K562 (cell line): ENCODE data around the gene PPP2R1A. TPM values are rescaled to one million over a fixed set of nuclear protein-coding genes. Genes with fewer than 3 reads are reported as not detected.

Source experiments
- ATAC-seq: fragments of 200-7000 bp; cut with Tn5 transposase; 3 replicates; pipeline ENCODE4 v1.9.1; 2020; ENCODE audit warnings: moderate library complexity
- BruUV-seq: library from RNA; stranded (reverse); fragments of 400-500 nt; replicated peaks from 2 replicates; lab custom pipeline; 2021; lab: Mats Ljungman, UMichigan
- CTCF ChIA-PET: fragments of 300-600 bp; formaldehyde crosslinking; extraction: SDS; loops from one replicate; lab custom pipeline; 2021; ENCODE audit warnings: low intra/inter-chr PET ratio; lab: Yijun Ruan, JAX
- POLR2A ChIA-PET: fragments of 300-600, 350-650 bp; sonication (Branson Sonifier 250); formaldehyde crosslinking; extraction: SDS; loops from one replicate; lab custom pipeline; 2021; ENCODE audit warnings: antibody characterized with exemption, inconsistent platforms; lab: Yijun Ruan, JAX
- DNase-seq, 4 experiments: peaks; one replicate each; pipeline versions ENCODE4 v3.0.0 to v3.0.0-alpha.2; 2011 to 2018; ENCODE audit warnings: low spot score in 3 of 4, mixed read lengths in 3 of 4; ENCODE audit errors: extremely low read depth in 1 of 4
- FAIRE-seq: peaks from 2 replicates; lab custom pipeline; 2011; peaks lifted over from hg19 to GRCh38; lab: Jason Lieb, UNC
- H2AFZ ChIP-seq: 2 replicates; pipeline ENCODE4 v1.6.0; 2011; ENCODE audit warnings: low read depth, low read length, control low read depth, inconsistent platforms
- H3K27ac ChIP-seq: fragments of 200-600 bp; 3 replicates; pipeline ENCODE4 v1.8.0; 2011; ENCODE audit warnings: low read depth, mild to moderate bottlenecking, control low read depth, inconsistent platforms, low read length, moderate library complexity, mixed read lengths; ENCODE audit errors: extremely low read depth
- H3K27me3 ChIP-seq, 2 experiments: fragments of 300-600 bp in 1 of 2; 2 replicates in 1 of 2; 3 replicates in 1 of 2; pipeline versions ENCODE4 v1.6.0 to v1.8.0; 2011; ENCODE audit warnings: inconsistent platforms in 2 of 2, low read length in 2 of 2, mild to moderate bottlenecking in 1 of 2, mixed read lengths in 1 of 2, moderate library complexity in 1 of 2; ENCODE audit not compliant: control insufficient read depth in 2 of 2, insufficient read depth in 2 of 2
- H3K36me3 ChIP-seq: fragments of 300-600 bp; 3 replicates; pipeline ENCODE4 v1.8.0; 2011; ENCODE audit warnings: mild to moderate bottlenecking, low read length, inconsistent platforms; ENCODE audit not compliant: control insufficient read depth, insufficient read depth
- H3K4me1 ChIP-seq, 2 experiments: fragments of 200-600 bp in 1 of 2; replicated peaks in 1 of 2; 2 replicates in 1 of 2; 3 replicates in 1 of 2; pipeline versions ENCODE4 v1.5.1 to v1.8.0; 2011; ENCODE audit warnings: inconsistent platforms in 2 of 2, low read length in 2 of 2, mild to moderate bottlenecking in 1 of 2, mixed read lengths in 1 of 2, moderate library complexity in 1 of 2; ENCODE audit not compliant: control insufficient read depth in 2 of 2, insufficient read depth in 2 of 2
- H3K4me2 ChIP-seq: 2 replicates; pipeline ENCODE4 v1.6.1; 2011; ENCODE audit warnings: low read length, control low read depth, inconsistent platforms, mixed read lengths; ENCODE audit not compliant: insufficient read depth
- H3K4me3 ChIP-seq: fragments of 200-600 bp; sonication (generic), shearing (Covaris generic); 2 replicates; pipeline ENCODE4 v1.5.1; 2016; ENCODE audit warnings: control low read depth, inconsistent platforms
- H3K79me2 ChIP-seq: fragments of 200-600 bp; 3 replicates; pipeline ENCODE4 v1.8.0; 2011; ENCODE audit warnings: low read length, inconsistent platforms; ENCODE audit not compliant: control insufficient read depth, insufficient read depth
- H3K9ac ChIP-seq, 2 experiments: 2 replicates each; pipeline versions ENCODE4 v1.6.0 to v1.6.1; 2011; ENCODE audit warnings: low read depth in 2 of 2, low read length in 2 of 2, control low read depth in 1 of 2, inconsistent platforms in 1 of 2, mild to moderate bottlenecking in 1 of 2, mixed read lengths in 1 of 2; ENCODE audit not compliant: insufficient read depth in 1 of 2
- H3K9me1 ChIP-seq: one replicate; pipeline ENCODE4 v1.6.0; 2011; ENCODE audit warnings: inconsistent platforms, mild to moderate bottlenecking, low read length, moderate library complexity; ENCODE audit not compliant: control insufficient read depth, insufficient read depth
- H3K9me3 ChIP-seq: replicated peaks from 2 replicates; pipeline ENCODE4 v1.5.1; 2011; ENCODE audit warnings: low read depth, low read length, inconsistent platforms; ENCODE audit not compliant: control insufficient read depth, insufficient read depth
- H4K20me1 ChIP-seq: replicated peaks from 2 replicates; pipeline ENCODE4 v1.6.1; 2011; ENCODE audit warnings: low read length, inconsistent platforms, mixed read lengths; ENCODE audit not compliant: control insufficient read depth, insufficient read depth
- DPF2 ChIP-seq: fragments of 450-650 bp; IDR thresholded peaks from 2 replicates; pipeline ENCODE4 v1.6.1; 2016
- HLTF ChIP-seq: fragments of 450-650 bp; IDR thresholded peaks from 2 replicates; pipeline ENCODE4 v1.6.1; 2016
- HOXB6 ChIP-seq: fragments of 250-450 bp; sonication (Bioruptor Pico); IDR thresholded peaks from 2 replicates; pipeline ENCODE4 v1.5.1; 2022; ENCODE audit warnings: mild to moderate bottlenecking, borderline replicate concordance
- NCOA2 ChIP-seq, 2 experiments: fragments of 450-650 bp; IDR thresholded peaks; 2 replicates each; pipeline ENCODE4 v1.6.1; 2018; ENCODE audit warnings: mild to moderate bottlenecking in 2 of 2, moderate library complexity in 1 of 2; ENCODE audit not compliant: partially characterized antibody in 2 of 2
- NCOA4 ChIP-seq: fragments of 450-650 bp; IDR thresholded peaks from 2 replicates; pipeline ENCODE4 v1.6.1; 2018; ENCODE audit warnings: mild to moderate bottlenecking; ENCODE audit not compliant: partially characterized antibody
- NRF1 ChIP-seq, 2 experiments: fragments of 450-650 bp; IDR thresholded peaks in 1 of 2; conservative IDR thresholded peaks in 1 of 2; 2 replicates each; pipeline ENCODE4 v1.6.1; 2014; ENCODE audit warnings: mild to moderate bottlenecking in 2 of 2
- PPARD ChIP-seq: fragments of 250-450 bp; sonication (Bioruptor Pico); IDR thresholded peaks from 2 replicates; pipeline ENCODE4 v1.8.0; 2022; ENCODE audit warnings: inconsistent platforms, mild to moderate bottlenecking, moderate library complexity
- TEAD1 ChIP-seq, 2 experiments: fragments of 450-650 bp in 1 of 2; sonication (generic) in 1 of 2; formaldehyde crosslinking; IDR thresholded peaks; 2 replicates each; pipeline versions ENCODE4 v1.4.0 to v1.8.0; 2020 to 2022; ENCODE audit warnings: mild to moderate bottlenecking in 2 of 2, missing genetic modification reagents in 1 of 2
- ZNF224 ChIP-seq: sonication (generic); formaldehyde crosslinking; IDR thresholded peaks from 2 replicates; pipeline ENCODE4 v1.8.0; 2022; ENCODE audit warnings: mild to moderate bottlenecking, missing genetic modification reagents
- ZNF316 ChIP-seq: fragments of 450-650 bp; IDR thresholded peaks from 2 replicates; pipeline ENCODE4 v1.6.1; 2016
- WGBS: fragments of 100-300 bp; shearing (Covaris generic); methylation state at CpG from one replicate; pipeline ENCODE4 v1.1.6; 2016; ENCODE audit warnings: low coverage, mixed read lengths; ENCODE audit not compliant: insufficient coverage; ENCODE audit errors: missing lambda C conversion rate; 5-methylcytosine and 5-hydroxymethylcytosine counted together
- in situ Hi-C: fragments of 300-500 bp; cut with MboI; formaldehyde crosslinking; loops from 4 replicates; pipeline ENCODE4 v1.15.0; 2018; ENCODE audit warnings: inconsistent platforms, mixed read lengths
- intact Hi-C: fragments of 100-400 bp; cut with micrococcal nuclease; formaldehyde crosslinking; loops from 2 replicates; pipeline ENCODE4 v1.14.2; 2022
- polyA plus RNA-seq, 8 experiments: library from polyadenylated mRNA; depleted of rRNA in 4 of 8; stranded (reverse) in 5 of 8; unstranded in 3 of 8; fragments of >200 nt; fragmentation: Nextera tagmentation in 2 of 8; fragmentation: Illumina TruSeq in 1 of 8; extraction: Ambion mirVana in 2 of 8; extraction: Trizol in 1 of 8; gene quantifications; 2 replicates each; pipeline versions ENCODE4 v1.2.1 to v1.2.3, GENCODE V29; 2011 to 2014; ENCODE audit warnings: inconsistent platforms in 1 of 8, missing spikeins in 1 of 8
- total RNA-seq, 7 experiments: library from RNA; depleted of rRNA in 6 of 7; stranded (reverse); fragments of >200 nt in 6 of 7; fragmentation: Illumina TruSeq in 2 of 7; extraction: Trizol in 2 of 7; gene quantifications; 2 replicates each; pipeline versions ENCODE4 v1.2.1 to v1.2.3, GENCODE V29; 2011 to 2021; ENCODE audit warnings: low replicate concordance in 1 of 7
- TF ChIP-seq, protein P1 (sequence below): sonication (generic); formaldehyde crosslinking; IDR thresholded peaks from 2 replicates; pipeline ENCODE4 v1.9.0; 2022; ENCODE audit warnings: mild to moderate bottlenecking, missing genetic modification reagents
- TF ChIP-seq, protein P2 (sequence below): fragments of 250-450 bp; sonication (Bioruptor Pico); IDR thresholded peaks from 2 replicates; pipeline ENCODE4 v1.5.1; 2021; ENCODE audit warnings: mild to moderate bottlenecking

PPP2R1A gene
- total and polyA plus RNA-seq, 9 of the 15 experiments (the other 6 are each of a cell fraction or from before 2014, with no cell fraction given) = 10.1 to 211 (median 70.1) TPM

DNA sequence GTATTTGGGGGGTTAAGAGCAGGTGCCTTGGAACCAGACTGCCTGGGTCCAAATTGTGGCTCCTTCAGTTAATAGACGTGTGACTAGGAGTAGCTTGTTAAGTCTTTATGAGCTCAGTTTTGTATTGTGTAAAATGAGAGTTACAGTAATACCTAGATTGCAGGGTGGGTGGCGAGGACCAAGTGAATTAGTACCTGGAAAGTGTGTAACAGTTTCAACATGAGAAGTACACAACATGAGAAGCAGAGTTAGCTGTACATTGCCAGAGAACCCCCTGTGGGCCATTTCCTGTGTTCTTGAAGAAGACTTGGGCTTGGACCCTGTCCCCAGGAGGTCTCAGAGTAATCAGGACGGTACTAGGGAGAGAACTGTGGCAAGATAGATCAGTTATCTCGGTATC is 36.8 kb downstream of the PPP2R1A start:
- Histone ChIP-seq H3K9ac (no peak overlapping the region), H3K9me1 (no peaks in the 10 kb centered on the region), H3K36me3 (peaks cover 66% of the 10 kb centered on the region), H3K27ac (no peak overlapping the region), H2AFZ (no peak overlapping the region), H3K79me2 (no peaks in the 10 kb centered on the region), H3K27me3 (no peaks in the 10 kb centered on the region), H3K4me1 (no peaks in the 10 kb centered on the region), H3K4me2 (no peak overlapping the region), H4K20me1 (no peaks in the 10 kb centered on the region), H3K9me3 (no peaks in the 10 kb centered on the region), H3K4me3 (no peak overlapping the region)
- POLR2A ChIA-PET = interaction anchor here (1.0 kb wide), 1 partner anchor 9 kb away, joined by 3 read pairs; no protein-coding TSS in a partner anchor
- no TSS peak for BruUV-seq
- intact Hi-C loops = no loop called here
- DNase-seq (no peak), ATAC-seq (no peak), FAIRE-seq (no peak)
- TF ChIP-seq HOXB6 (CRISPR knock-in tag) = no peak
- CTCF ChIA-PET = no interaction called here
- in situ Hi-C loops = no loop called here
- WGBS = 93% methylated on average over 4 of the region's 4 CpGs

DNA sequence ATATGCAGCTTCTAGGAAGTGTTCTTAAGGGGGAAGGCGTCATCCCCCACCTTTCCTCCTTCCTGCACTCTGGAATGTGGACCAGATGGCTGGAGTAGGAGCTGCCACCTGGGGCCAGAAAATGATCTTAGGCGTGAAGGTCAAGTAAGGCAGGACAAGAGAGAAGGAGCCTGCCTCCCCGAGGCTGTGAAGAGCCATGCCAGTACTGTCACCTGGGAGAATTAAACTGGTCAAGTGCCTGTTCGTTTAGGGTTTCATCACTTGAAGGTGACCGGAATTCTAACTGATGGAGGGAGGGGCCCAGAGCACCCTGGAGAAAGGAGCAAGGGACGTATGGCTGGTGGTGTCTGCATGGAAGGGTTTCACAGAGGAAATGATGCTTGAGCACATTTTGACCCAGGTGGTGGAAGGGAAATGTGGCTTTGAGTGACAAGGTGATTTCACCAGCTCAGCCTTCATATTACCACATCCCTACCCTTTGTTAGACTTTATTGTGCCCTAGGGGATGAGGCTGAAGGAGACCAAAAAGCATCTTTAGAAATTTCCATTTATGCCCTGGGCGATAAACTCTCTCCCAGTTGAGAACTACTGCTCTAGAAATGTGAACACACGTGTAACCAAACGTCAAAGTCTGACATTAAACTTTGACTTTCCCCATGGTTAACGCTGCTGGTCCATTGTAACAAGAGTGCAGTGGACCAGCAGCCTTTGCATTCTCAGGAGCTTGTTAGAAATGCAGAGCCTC is 37.5 kb downstream of the PPP2R1A start:
- in situ Hi-C loops = no loop called here
- ATAC-seq (no peak), FAIRE-seq (no peak)
- no peak for TF ChIP-seq NCOA4
- TF ChIP-seq, protein P1, sequence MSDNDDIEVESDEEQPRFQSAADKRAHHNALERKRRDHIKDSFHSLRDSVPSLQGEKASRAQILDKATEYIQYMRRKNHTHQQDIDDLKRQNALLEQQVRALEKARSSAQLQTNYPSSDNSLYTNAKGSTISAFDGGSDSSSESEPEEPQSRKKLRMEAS (CRISPR knock-in tag) = no peak
- TF ChIP-seq ZNF316 = no peak
- no peak for TF ChIP-seq NCOA2 (IDR thresholded peaks at IDR 0.05; ENCODE audit: partially characterized antibody in 2 of 2)
- TF ChIP-seq, protein P2, sequence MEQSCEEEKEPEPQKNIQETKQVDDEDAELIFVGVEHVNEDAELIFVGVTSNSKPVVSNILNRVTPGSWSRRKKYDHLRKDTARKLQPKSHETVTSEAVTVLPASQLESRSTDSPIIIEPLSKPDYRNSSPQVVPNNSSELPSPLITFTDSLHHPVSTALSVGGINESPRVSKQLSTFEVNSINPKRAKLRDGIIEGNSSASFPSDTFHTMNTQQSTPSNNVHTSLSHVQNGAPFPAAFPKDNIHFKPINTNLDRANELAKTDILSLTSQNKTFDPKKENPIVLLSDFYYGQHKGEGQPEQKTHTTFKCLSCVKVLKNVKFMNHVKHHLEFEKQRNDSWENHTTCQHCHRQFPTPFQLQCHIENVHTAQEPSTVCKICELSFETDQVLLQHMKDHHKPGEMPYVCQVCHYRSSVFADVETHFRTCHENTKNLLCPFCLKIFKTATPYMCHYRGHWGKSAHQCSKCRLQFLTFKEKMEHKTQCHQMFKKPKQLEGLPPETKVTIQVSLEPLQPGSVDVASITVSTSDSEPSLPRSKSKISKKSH (CRISPR knock-in tag) = no peak
- no peak for TF ChIP-seq TEAD1 (CRISPR knock-in tag; IDR thresholded peaks at IDR 0.05)
- TF ChIP-seq DPF2 = no peak
- TF ChIP-seq ZNF224 (CRISPR knock-in tag) = no peak
- no peak for TF ChIP-seq NRF1 (conservative IDR thresholded peaks at IDR 0.05 in 1 of 2, IDR thresholded peaks at IDR 0.05 in 1 of 2)
- no peak for TF ChIP-seq PPARD (CRISPR knock-in tag)
- TF ChIP-seq HLTF = no peak

More for the DNA sequence above, 37.5 kb downstream of the PPP2R1A start:
- no TSS peak for BruUV-seq
- DNase-seq = no peak
- Histone ChIP-seq H4K20me1 (no peaks in the 10 kb centered on the region), H3K4me3 (no peak overlapping the region), H3K9me1 (no peaks in the 10 kb centered on the region), H3K9ac (no peak overlapping the region), H3K4me1 (no peaks in the 10 kb centered on the region), H3K27me3 (no peaks in the 10 kb centered on the region), H2AFZ (no peak overlapping the region), H3K79me2 (no peaks in the 10 kb centered on the region), H3K4me2 (no peak overlapping the region), H3K27ac (no peak overlapping the region), H3K9me3 (no peaks in the 10 kb centered on the region), H3K36me3 (peaks cover 59% of the 10 kb centered on the region)
- ChIA-PET CTCF (no interaction called here), POLR2A (interaction anchor here (0.7 to 1.9 kb wide), 3 partner anchors 9 to 14 kb away, joined by 3 to 5 read pairs (median 3); no protein-coding TSS in a partner anchor)
- intact Hi-C loops = no loop called here
- WGBS = 90% methylated on average over 9 of the region's 10 CpGs
